NCI-H187 treated with DMSO at 0.1 percent for 48 hours (cell line): ENCODE measurements around the gene RTP5.

Experiments
- DNase-seq: peaks from one replicate; lab custom pipeline; 2025; lab: John Stamatoyannopoulos, UW

Gene RTP5

GRCh38 chr2:241857572-241858121 lies 11.9 kb upstream of the RTP5 start:
- no peak for DNase-seq

- DNase-seq: no peak
These were observed 11.1 kb upstream of the RTP5 start, which contains the start of gene PDCD1 for GRCh38 chr2:241858206-241859016. Gene PDCD1 (minus strand): TSS chr2:241858894. CDS start chr2:241858838, 56 bp downstream.

- no peak for DNase-seq
These were observed 10.5 kb upstream of the RTP5 start for GRCh38 chr2:241859017-241859435.

- DNase-seq: no peak
These were observed 9.9 kb upstream of the RTP5 start for GRCh38 chr2:241859436-241860183.

- DNase-seq: no peak
These were observed 9.1 kb upstream of the RTP5 start for GRCh38 chr2:241860184-241861078.

- DNase-seq: no peak
These were observed 8.3 kb upstream of the RTP5 start for GRCh38 chr2:241861264-241861663.

- DNase-seq: no peak
These were observed 7.4 kb upstream of the RTP5 start for GRCh38 chr2:241862093-241862492.

- DNase-seq: no peak
These were observed 6.6 kb upstream of the RTP5 start for GRCh38 chr2:241862775-241863535.

- no peak for DNase-seq
These were observed 6.0 kb upstream of the RTP5 start for GRCh38 chr2:241863536-241863954.

- DNase-seq: no peak
These were observed 5.2 kb upstream of the RTP5 start for GRCh38 chr2:241864168-241864849.

- DNase-seq: no peak
These were observed 4.7 kb upstream of the RTP5 start for GRCh38 chr2:241864850-241865213.

GRCh38 chr2:241865416-241865956 lies 4.0 kb upstream of the RTP5 start:
- no peak for DNase-seq

- DNase-seq: no peak
These were observed 3.4 kb upstream of the RTP5 start for GRCh38 chr2:241865957-241866789.

- no peak for DNase-seq
These were observed 2.5 kb upstream of the RTP5 start for GRCh38 chr2:241866790-241867645.

- DNase-seq: no peak
These were observed 1.6 kb upstream of the RTP5 start for GRCh38 chr2:241867776-241868420.

- no peak for DNase-seq
These were observed 858 bp upstream of the RTP5 start for GRCh38 chr2:241868661-241869081.

GRCh38 chr2:241870081-241870541 lies 582 bp downstream of the RTP5 start:
- no peak for DNase-seq
